SK-N-SH (cell line): ENCODE data around the gene SIK2. TPM values are rescaled to one million over a fixed set of nuclear protein-coding genes. Genes with fewer than 3 reads are reported as not detected.

Source experiments
- CTCF ChIA-PET: fragments of 300-600, 350-600 bp; formaldehyde crosslinking; extraction: SDS; loops from one replicate; lab custom pipeline; 2021; lab: Yijun Ruan, JAX
- POLR2A ChIA-PET: fragments of 350-600 bp; sonication (Branson Sonifier 250); formaldehyde crosslinking; extraction: SDS; loops from one replicate; lab custom pipeline; 2020; ENCODE audit warnings: antibody characterized with exemption, inconsistent platforms; lab: Yijun Ruan, JAX
- DNase-seq: peaks from one replicate; pipeline ENCODE4 v3.0.0; 2012
- H2AFZ ChIP-seq: fragments of 200-600 bp; sonication (generic); 2 replicates; pipeline ENCODE4 v1.8.1; 2016; ENCODE audit warnings: antibody characterized with exemption, mild to moderate bottlenecking, low read depth
- H3F3A ChIP-seq: fragments of 200-600 bp; sonication (generic); replicated peaks from 2 replicates; pipeline ENCODE3; 2016; ENCODE audit warnings: antibody characterized with exemption, mild to moderate bottlenecking; ENCODE audit not compliant: insufficient read depth
- H3K27ac ChIP-seq, 2 experiments: fragments of 200-500 bp in 1 of 2; fragments of 200-600 bp in 1 of 2; sonication (Bioruptor generic) in 1 of 2; sonication (generic), shearing (Covaris generic) in 1 of 2; 2 replicates each; pipeline versions ENCODE4 v1.5.1 to v1.6.1; 2014 to 2016; ENCODE audit warnings: low read depth in 2 of 2, inconsistent platforms in 1 of 2, low read length in 1 of 2, mild to moderate bottlenecking in 1 of 2, mixed read lengths in 1 of 2
- H3K27me3 ChIP-seq: fragments of 200-600 bp; sonication (generic), shearing (Covaris generic); 2 replicates; pipeline ENCODE4 v1.6.1; 2016; ENCODE audit warnings: mixed run types; ENCODE audit not compliant: insufficient read depth
- H3K36me3 ChIP-seq, 2 experiments: fragments of 200-500 bp in 1 of 2; fragments of 200-600 bp in 1 of 2; sonication (Bioruptor generic) in 1 of 2; sonication (generic) in 1 of 2; replicated peaks in 1 of 2; 2 replicates each; pipeline versions ENCODE3 to v1.5.1; 2014 to 2016; ENCODE audit warnings: low read length in 1 of 2, mild to moderate bottlenecking in 1 of 2; ENCODE audit not compliant: insufficient read depth in 2 of 2, control insufficient read depth in 1 of 2
- H3K4me1 ChIP-seq, 2 experiments: fragments of 200-500 bp in 1 of 2; fragments of 200-600 bp in 1 of 2; sonication (Bioruptor generic) in 1 of 2; sonication (generic), shearing (Covaris generic) in 1 of 2; 2 replicates each; pipeline versions ENCODE4 v1.5.1 to v1.6.1; 2014 to 2016; ENCODE audit warnings: low read depth in 1 of 2, low read length in 1 of 2, mixed run types in 1 of 2; ENCODE audit not compliant: insufficient read depth in 2 of 2, control insufficient read depth in 1 of 2
- H3K4me2 ChIP-seq: fragments of 200-600 bp; sonication (generic), shearing (Covaris generic); 2 replicates; pipeline ENCODE4 v1.6.1; 2017; ENCODE audit warnings: mixed run types
- H3K4me3 ChIP-seq, 2 experiments: fragments of 200-500 bp in 1 of 2; fragments of 200-600 bp in 1 of 2; sonication (Bioruptor generic) in 1 of 2; sonication (generic), shearing (Covaris generic) in 1 of 2; 2 replicates each; pipeline versions ENCODE4 v1.5.1 to v1.8.1; 2014 to 2016; ENCODE audit warnings: low read depth in 2 of 2, inconsistent platforms in 1 of 2, low read length in 1 of 2, mild to moderate bottlenecking in 1 of 2, mixed read lengths in 1 of 2, moderate library complexity in 1 of 2
- H3K79me2 ChIP-seq: fragments of 200-600 bp; sonication (generic); 2 replicates; pipeline ENCODE4 v1.8.1; 2017; ENCODE audit warnings: mild to moderate bottlenecking; ENCODE audit not compliant: insufficient read depth
- H3K9ac ChIP-seq: fragments of 200-600 bp; sonication (generic); 2 replicates; pipeline ENCODE4 v1.6.1; 2017; ENCODE audit warnings: mixed run types
- H3K9me2 ChIP-seq: fragments of 200-600 bp; sonication (generic); 2 replicates; pipeline ENCODE4 v1.6.1; 2017; ENCODE audit warnings: mixed run types
- H3K9me3 ChIP-seq: fragments of 200-600 bp; sonication (generic); 2 replicates; pipeline ENCODE4 v1.6.1; 2017; ENCODE audit warnings: mixed run types, mild to moderate bottlenecking, moderate library complexity
- H4K20me1 ChIP-seq: fragments of 200-600 bp; sonication (generic); 2 replicates; pipeline ENCODE4 v1.6.1; 2017; ENCODE audit warnings: mild to moderate bottlenecking, mixed run types; ENCODE audit not compliant: insufficient read depth
- CHD2 ChIP-seq: fragments of 150-350 bp; IDR thresholded peaks from 2 replicates; pipeline ENCODE4 v1.6.1; 2018; ENCODE audit warnings: low read length; ENCODE audit not compliant: partially characterized antibody
- CTCF ChIP-seq: fragments of 200-600 bp; sonication (generic); IDR thresholded peaks from 2 replicates; pipeline ENCODE4 v1.6.1; 2017; ENCODE audit warnings: antibody characterized with exemption, mild to moderate bottlenecking, moderate library complexity
- ELF1 ChIP-seq: IDR thresholded peaks from 2 replicates; pipeline ENCODE4 v1.4.0; 2012
- EP300 ChIP-seq, 2 experiments: IDR thresholded peaks; 2 replicates each; pipeline versions ENCODE4 v1.4.0 to v1.6.1; 2012; ENCODE audit warnings: borderline replicate concordance in 1 of 2, low read depth in 1 of 2, low read length in 1 of 2
- FOXJ3 ChIP-seq: sonication (generic); formaldehyde crosslinking; IDR thresholded peaks from 2 replicates; pipeline ENCODE4 v1.5.1; 2020; ENCODE audit warnings: mild to moderate bottlenecking, missing genetic modification reagents
- FOXM1 ChIP-seq: IDR thresholded peaks from 2 replicates; pipeline ENCODE4 v1.4.0; 2012; ENCODE audit warnings: low read depth, mild to moderate bottlenecking
- IRF3 ChIP-seq: fragments of 150-350 bp; IDR thresholded peaks from 2 replicates; pipeline ENCODE4 v1.6.1; 2016; ENCODE audit warnings: mild to moderate bottlenecking, low read depth, low read length
- MAX ChIP-seq: IDR thresholded peaks from 2 replicates; pipeline ENCODE4 v1.4.0; 2012; ENCODE audit warnings: low read depth
- MXI1 ChIP-seq: IDR thresholded peaks from 2 replicates; pipeline ENCODE4 v1.6.1; 2012; ENCODE audit warnings: mild to moderate bottlenecking, low read depth, low read length, improper control_type of control experiment
- NFIC ChIP-seq: IDR thresholded peaks from 2 replicates; pipeline ENCODE4 v1.4.0; 2012; ENCODE audit warnings: borderline replicate concordance
- NRF1 ChIP-seq: IDR thresholded peaks from 2 replicates; pipeline ENCODE4 v1.6.1; 2012; ENCODE audit warnings: low read depth, mild to moderate bottlenecking, low read length
- POLR2AphosphoS5 ChIP-seq: IDR thresholded peaks from 2 replicates; pipeline ENCODE4 v1.6.1; 2012; ENCODE audit warnings: low read depth, low read length
- RAD21 ChIP-seq: IDR thresholded peaks from 2 replicates; pipeline ENCODE4 v1.6.1; 2012; ENCODE audit warnings: mild to moderate bottlenecking, low read length
- RCOR1 ChIP-seq: fragments of 150-350 bp; IDR thresholded peaks from 2 replicates; pipeline ENCODE4 v1.6.1; 2017; ENCODE audit warnings: antibody characterized with exemption, low read length
- REST ChIP-seq: IDR thresholded peaks from 2 replicates; pipeline ENCODE4 v1.6.1; 2012; ENCODE audit warnings: mild to moderate bottlenecking, low read depth, low read length, moderate library complexity
- RFX5 ChIP-seq: IDR thresholded peaks from 2 replicates; pipeline ENCODE4 v1.6.1; 2012; ENCODE audit warnings: mild to moderate bottlenecking, improper control_type of control experiment, low read length
- RXRA ChIP-seq: IDR thresholded peaks from 2 replicates; pipeline ENCODE4 v1.4.0; 2012; ENCODE audit warnings: low read depth, mild to moderate bottlenecking, borderline replicate concordance
- SIN3A ChIP-seq: IDR thresholded peaks from 2 replicates; pipeline ENCODE4 v1.6.1; 2012; ENCODE audit warnings: low read depth, mild to moderate bottlenecking, low read length, moderate library complexity, borderline replicate concordance
- SMC3 ChIP-seq: IDR thresholded peaks from 2 replicates; pipeline ENCODE4 v1.6.1; 2012; ENCODE audit warnings: low read depth, low read length, improper control_type of control experiment
- TAF1 ChIP-seq: IDR thresholded peaks from 2 replicates; pipeline ENCODE4 v1.6.1; 2012; ENCODE audit warnings: low read depth, mild to moderate bottlenecking, low read length, moderate library complexity, borderline replicate concordance
- TEAD4 ChIP-seq: IDR thresholded peaks from 2 replicates; pipeline ENCODE4 v1.4.0; 2012; ENCODE audit warnings: mild to moderate bottlenecking, borderline replicate concordance; ENCODE audit not compliant: insufficient read depth
- YY1 ChIP-seq: IDR thresholded peaks from 2 replicates; pipeline ENCODE4 v1.4.0; 2012; ENCODE audit warnings: low read depth, mild to moderate bottlenecking
- ZBTB33 ChIP-seq: IDR thresholded peaks from 2 replicates; pipeline ENCODE4 v1.4.0; 2012; ENCODE audit warnings: low read depth, borderline replicate concordance
- WGBS: methylation state at CpG from one replicate; pipeline ENCODE4 v1.1.6; 2017; ENCODE audit warnings: low lambda C conversion rate; 5-methylcytosine and 5-hydroxymethylcytosine counted together
- polyA plus RNA-seq, 3 experiments: library from polyadenylated mRNA; depleted of rRNA; stranded (reverse); fragments of >200 nt; gene quantifications; 2 replicates each; pipeline ENCODE4 v1.2.3, GENCODE V29; 2012

The SIK2 gene
- polyA plus RNA-seq, 1 of the 3 experiments (the other 2 are of a cell fraction) = 8.9 TPM

GRCh38 chr11:111620518-111620917 lies 18.3 kb downstream of the SIK2 start (continued):
- TF ChIP-seq SMC3 = no peak
- no peak for TF ChIP-seq RCOR1
- TF ChIP-seq MXI1 = no peak
- TF ChIP-seq IRF3 = no peak
- no peak for TF ChIP-seq TEAD4
- no peak for TF ChIP-seq POLR2AphosphoS5
- no peak for TF ChIP-seq TAF1

- Histone ChIP-seq H3K27me3 (no peaks in the 10 kb centered on the region), H3K4me3 (no peak overlapping the region), H2AFZ (no peak overlapping the region), H3K9me3 (peaks cover 5% of the 10 kb centered on the region; the same call in 1 of the 2 replicates), H3F3A (peaks cover 19% of the 10 kb centered on the region), H3K9ac (no peak overlapping the region), H3K27ac (no peak overlapping the region), H3K4me2 (no peak overlapping the region), H4K20me1 (no peaks in the 10 kb centered on the region), H3K4me1 (no peaks in the 10 kb centered on the region), H3K36me3 (peaks cover 30 to 68% of the 10 kb centered on the region in 2 experiments), H3K9me2 (no peaks in the 10 kb centered on the region), H3K79me2 (peaks cover 11% of the 10 kb centered on the region)
- CTCF ChIA-PET = no interaction called here
- POLR2A ChIA-PET = no interaction called here
- TF ChIP-seq EP300 (IDR thresholded peaks at IDR 0.05; ENCODE audit: borderline replicate concordance in 1 of 2, low read depth in 1 of 2, low read length in 1 of 2) = no peak
- TF ChIP-seq NRF1 = no peak
- no peak for TF ChIP-seq NFIC
- TF ChIP-seq TAF1 = no peak
- no peak for TF ChIP-seq CHD2
- no peak for TF ChIP-seq RAD21
- TF ChIP-seq YY1 = no peak
- TF ChIP-seq RXRA = no peak
- no peak for TF ChIP-seq FOXJ3 (CRISPR knock-in tag)
- TF ChIP-seq ELF1 = no peak
- TF ChIP-seq RFX5 = no peak
- TF ChIP-seq MAX = no peak
- TF ChIP-seq POLR2AphosphoS5 = no peak
- no peak for TF ChIP-seq SIN3A
- no peak for TF ChIP-seq MXI1
- no peak for TF ChIP-seq CTCF
- no peak for TF ChIP-seq FOXM1
- no peak for TF ChIP-seq REST
- no peak for TF ChIP-seq ZBTB33
- TF ChIP-seq TEAD4 = no peak
- DNase-seq = no peak
- WGBS = 96% methylated on average over 4 of the region's 4 CpGs
Observed at GRCh38 chr11:111623527-111624030, 21.3 kb downstream of the SIK2 start.
